Panc1 (cell line): ENCODE results near the gene ESRRA. TPM values are rescaled to one million over a fixed set of nuclear protein-coding genes. Genes with fewer than 3 reads are reported as not detected.

Source experiments
- ATAC-seq: fragments of 200-7000 bp; cut with Tn5 transposase; 2 replicates; pipeline ENCODE4 v1.9.1; 2020; ENCODE audit warnings: mild to moderate bottlenecking, moderate library complexity
- BruUV-seq: library from RNA; stranded (reverse); fragments of 400-500 nt; replicated peaks from 2 replicates; lab custom pipeline; 2021; lab: Mats Ljungman, UMichigan
- CTCF ChIA-PET: fragments of 300-600 bp; sonication (Branson Sonifier 250); formaldehyde crosslinking; loops from one replicate; lab custom pipeline; 2022; ENCODE audit warnings: antibody characterized with exemption; lab: Charles Lee
- POLR2A ChIA-PET: fragments of 300-600 bp; sonication (Branson Sonifier 250); formaldehyde crosslinking; loops from one replicate; lab custom pipeline; 2022; ENCODE audit warnings: antibody characterized with exemption; lab: Charles Lee
- DNase-seq: peaks from one replicate; pipeline ENCODE4 v3.0.0-alpha.2; 2010; ENCODE audit warnings: low read depth, low spot score
- H3K27ac ChIP-seq: 2 replicates; pipeline ENCODE4 v1.5.1; 2011; ENCODE audit warnings: mild to moderate bottlenecking, low read length, inconsistent platforms
- H3K27me3 ChIP-seq: fragments of 200-500 bp; sonication (Bioruptor generic); 2 replicates; pipeline ENCODE4 v1.6.0; 2014; ENCODE audit warnings: low read length, inconsistent platforms; ENCODE audit not compliant: control insufficient read depth, insufficient read depth
- H3K36me3 ChIP-seq: fragments of 200-500 bp; sonication (Bioruptor generic); 2 replicates; pipeline ENCODE4 v1.5.1; 2014; ENCODE audit warnings: inconsistent platforms, mild to moderate bottlenecking, low read length, moderate library complexity; ENCODE audit not compliant: control insufficient read depth, insufficient read depth
- H3K4me1 ChIP-seq: 2 replicates; pipeline ENCODE4 v1.5.1; 2011; ENCODE audit warnings: inconsistent platforms, mild to moderate bottlenecking, low read length, moderate library complexity; ENCODE audit not compliant: control insufficient read depth, insufficient read depth
- H3K4me3 ChIP-seq, 2 experiments: 2 replicates each; pipeline ENCODE4 v1.5.1; 2011 to 2012; ENCODE audit warnings: low read depth in 2 of 2, low read length in 2 of 2, mild to moderate bottlenecking in 2 of 2, inconsistent platforms in 1 of 2, moderate library complexity in 1 of 2
- H3K9me3 ChIP-seq: fragments of 200-500 bp; sonication (Bioruptor generic); 2 replicates; pipeline ENCODE4 v1.5.1; 2014; ENCODE audit warnings: low read depth, mild to moderate bottlenecking, inconsistent platforms, low read length, moderate library complexity; ENCODE audit not compliant: control insufficient read depth, insufficient read depth
- CTCF ChIP-seq: fragments of 450-650 bp; IDR thresholded peaks from 2 replicates; pipeline ENCODE4 v1.5.1; 2017; ENCODE audit warnings: mild to moderate bottlenecking
- POLR2AphosphoS5 ChIP-seq: IDR thresholded peaks from 2 replicates; pipeline ENCODE4 v1.6.1; 2012; ENCODE audit warnings: mild to moderate bottlenecking, low read depth, low read length, moderate library complexity
- REST ChIP-seq, 2 experiments: IDR thresholded peaks; 2 replicates each; pipeline ENCODE4 v1.6.1; 2011 to 2012; ENCODE audit warnings: low read depth in 2 of 2, control low read depth in 1 of 2, low read length in 1 of 2, mild to moderate bottlenecking in 1 of 2, moderate library complexity in 1 of 2; ENCODE audit not compliant: insufficient read depth in 1 of 2
- SIN3A ChIP-seq: IDR thresholded peaks from 2 replicates; pipeline ENCODE4 v1.6.1; 2012; ENCODE audit warnings: low read depth, mild to moderate bottlenecking, low read length, moderate library complexity, borderline replicate concordance; ENCODE audit not compliant: insufficient read depth
- TCF7L2 ChIP-seq: IDR thresholded peaks from 2 replicates; pipeline ENCODE4 v1.6.1; 2011; ENCODE audit warnings: mild to moderate bottlenecking, low read depth, low read length, inconsistent platforms
- in situ Hi-C: cut with HindIII; loops from 2 replicates; pipeline ENCODE4 v1.10.0; 2016; ENCODE audit warnings: low sequenced_read_pairs, low pct_unique_long_range_greater_than_20kb
- intact Hi-C: fragments of 100-400 bp; cut with micrococcal nuclease; formaldehyde crosslinking; loops from one replicate; pipeline ENCODE4 v1.10.0; 2022; ENCODE audit not compliant: unreplicated experiment
- total RNA-seq: library from RNA; stranded (reverse); gene quantifications from one replicate; pipeline ENCODE4 v1.2.1, GENCODE V29; 2021; ENCODE audit not compliant: unreplicated experiment

Gene ESRRA
- total RNA-seq, 1 experiment from 2014 or later, result 81.6 TPM

DNA sequence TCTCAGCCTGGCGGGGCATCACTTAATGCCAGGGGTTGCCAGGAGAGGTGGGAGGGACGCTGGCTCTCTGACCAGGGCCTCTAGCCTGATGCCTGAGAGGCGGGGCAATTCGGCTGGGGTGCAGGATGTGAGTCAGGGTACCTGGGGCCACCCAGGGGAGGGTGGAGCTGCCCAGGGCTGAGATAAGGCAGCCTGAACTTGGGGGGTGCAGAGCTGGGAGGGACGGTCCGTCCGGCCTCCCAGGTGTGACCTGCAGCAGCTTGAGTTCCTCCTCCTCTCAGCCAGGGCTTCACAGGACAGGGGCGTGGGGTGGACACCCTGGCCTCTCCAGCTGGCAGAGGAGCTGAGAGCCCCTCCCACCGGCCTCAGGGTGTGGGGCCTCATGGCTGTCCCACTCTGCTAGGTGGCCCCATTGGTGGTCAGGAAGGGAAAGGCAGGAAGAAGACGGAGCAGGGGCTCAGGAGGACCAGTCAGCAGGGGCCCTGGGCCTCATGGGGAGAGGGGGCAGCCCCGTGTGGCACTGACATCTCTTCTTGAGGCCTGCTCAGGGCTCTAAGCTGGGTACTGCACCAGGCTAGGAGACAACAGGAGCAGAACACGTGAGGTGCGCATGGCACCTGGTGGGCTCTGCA, 52.7 kb downstream of the ESRRA start:
- in situ Hi-C loops (no loop called here), intact Hi-C loops (loop anchor here (5.0 kb wide), 1 partner anchor 294 kb away; no protein-coding TSS in a partner anchor)
- TF ChIP-seq TCF7L2 (no peak), CTCF (no peak), SIN3A (no peak), REST (IDR thresholded peaks at IDR 0.05; ENCODE audit: insufficient read depth in 1 of 2, low read depth in 2 of 2, low read length in 1 of 2) (no peak), POLR2AphosphoS5 (no peak)
- BruUV-seq, result no TSS peak
- peak; percentile 59 for ATAC-seq
- Histone ChIP-seq H3K4me3 (peak overlapping the region; percentile 76 to 86), H3K27ac (peak overlapping the region; percentile 85), H3K4me1 (peaks cover 56% of the 10 kb centered on the region), H3K9me3 (no peaks in the 10 kb centered on the region), H3K27me3 (no peaks in the 10 kb centered on the region), H3K36me3 (peaks cover 2% of the 10 kb centered on the region; the same call in 1 of the 2 replicates)
- peak; percentile 18 for DNase-seq
- ChIA-PET POLR2A (interaction anchor here (0.7 kb wide), 1 partner anchor 40 kb away, joined by 3 read pairs; no protein-coding TSS in a partner anchor), CTCF (interaction anchor here (0.6 to 2.0 kb wide), 4 partner anchors 12 to 293 kb away, joined by 3 to 14 read pairs (median 8); partner anchors contain the start of genes PRDX5 and TRMT112)

GRCh38 chr11:64358536-64358906, 53.2 kb downstream of the ESRRA start:
- CTCF ChIA-PET, result interaction anchor here (0.6 to 0.9 kb wide), 2 partner anchors 13 to 41 kb away, joined by 3 to 4 read pairs; partner anchors contain the start of genes PRDX5 and TRMT112

More at GRCh38 chr11:64358536-64358906, 53.2 kb downstream of the ESRRA start:
- Histone ChIP-seq H3K9me3 (no peaks in the 10 kb centered on the region), H3K4me3 (peak overlapping the region; percentile 76 to 86), H3K27me3 (no peaks in the 10 kb centered on the region), H3K36me3 (peaks cover 4% of the 10 kb centered on the region; the same call in 1 of the 2 replicates), H3K27ac (peak overlapping the region; percentile 85), H3K4me1 (peaks cover 52% of the 10 kb centered on the region)
- ATAC-seq, result peak; percentile 24
- POLR2A ChIA-PET, result interaction anchor here (0.7 kb wide), 1 partner anchor 41 kb away, joined by 3 read pairs; no protein-coding TSS in a partner anchor
- DNase-seq, result no peak
- TF ChIP-seq TCF7L2 (no peak), POLR2AphosphoS5 (no peak), SIN3A (no peak), REST (IDR thresholded peaks at IDR 0.05; ENCODE audit: insufficient read depth in 1 of 2, low read depth in 2 of 2, low read length in 1 of 2) (no peak), CTCF (no peak)
- intact Hi-C loops, result loop anchor here (5.0 kb wide), 1 partner anchor 294 kb away; no protein-coding TSS in a partner anchor
- in situ Hi-C loops, result no loop called here
- no TSS peak for BruUV-seq
